ENCODE measurements around the gene MAP3K21.

Gene MAP3K21

GRCh38 chr1:233327651-233328141, at the start of gene MAP3K21:
Gene MAP3K21 (plus strand): TSS chr1:233327724. CDS start chr1:233328029, 305 bp downstream.
- DNase-seq: no peak

GRCh38 chr1:233278631-233279030, 48.9 kb upstream of the MAP3K21 start:
- no peak for DNase-seq

GRCh38 chr1:233279971-233280370, 47.6 kb upstream of the MAP3K21 start:
- no peak for DNase-seq

- peak; percentile 22 for DNase-seq
Observed at GRCh38 chr1:233281711-233282581, 45.6 kb upstream of the MAP3K21 start.

- no peak for DNase-seq
Observed at GRCh38 chr1:233282582-233282886, 45.0 kb upstream of the MAP3K21 start.

GRCh38 chr1:233289676-233290075, 37.8 kb upstream of the MAP3K21 start:
- no peak for DNase-seq

GRCh38 chr1:233290396-233291034, 37.0 kb upstream of the MAP3K21 start:
- no peak for DNase-seq

GRCh38 chr1:233293556-233294446, 33.7 kb upstream of the MAP3K21 start:
- DNase-seq: no peak

GRCh38 chr1:233294913-233295236, 32.6 kb upstream of the MAP3K21 start:
- peak; percentile 55 for DNase-seq

- peak; percentile 79 for DNase-seq
Observed at GRCh38 chr1:233295237-233295974, 32.1 kb upstream of the MAP3K21 start, which contains the start of gene PCNX2. Gene PCNX2 (minus strand): TSS chr1:233295725. CDS start chr1:233295478, 247 bp downstream.

GRCh38 chr1:233295975-233296322, 31.6 kb upstream of the MAP3K21 start:
- no peak for DNase-seq

GRCh38 chr1:233299450-233299849, 28.1 kb upstream of the MAP3K21 start:
- no peak for DNase-seq

- no peak for DNase-seq
Observed at GRCh38 chr1:233300326-233300725, 27.2 kb upstream of the MAP3K21 start.

- DNase-seq: no peak
Observed at GRCh38 chr1:233304489-233305102, 22.9 kb upstream of the MAP3K21 start.

- DNase-seq: no peak
Observed at GRCh38 chr1:233313434-233314155, 13.9 kb upstream of the MAP3K21 start.

- DNase-seq: no peak
Observed at GRCh38 chr1:233315718-233316301, 11.7 kb upstream of the MAP3K21 start.

- no peak for DNase-seq
Observed at GRCh38 chr1:233316473-233316872, 11.1 kb upstream of the MAP3K21 start.

- no peak for DNase-seq
Observed at GRCh38 chr1:233319272-233319671, 8.3 kb upstream of the MAP3K21 start.

- DNase-seq: no peak
Observed at GRCh38 chr1:233320023-233320422, 7.5 kb upstream of the MAP3K21 start.

- no peak for DNase-seq
Observed at GRCh38 chr1:233323718-233324117, 3.8 kb upstream of the MAP3K21 start.

- DNase-seq: no peak
Observed at GRCh38 chr1:233326319-233326718, 1.2 kb upstream of the MAP3K21 start.

Measured in activated naive CD4-positive, alpha-beta T cell treated with Interleukin-2 at 50 U/mL for 16 hours (primary cell).